ENCODE data around the gene GLYATL2. TPM values are rescaled to one million over a fixed set of nuclear protein-coding genes. Genes with fewer than 3 reads are reported as not detected.

GLYATL2 gene
- total and polyA plus RNA-seq, 10 of the 15 experiments (the other 5 are each of a cell fraction or from before 2014, with no cell fraction given), result 0.13 to 0.97 (median 0.49) TPM

DNA sequence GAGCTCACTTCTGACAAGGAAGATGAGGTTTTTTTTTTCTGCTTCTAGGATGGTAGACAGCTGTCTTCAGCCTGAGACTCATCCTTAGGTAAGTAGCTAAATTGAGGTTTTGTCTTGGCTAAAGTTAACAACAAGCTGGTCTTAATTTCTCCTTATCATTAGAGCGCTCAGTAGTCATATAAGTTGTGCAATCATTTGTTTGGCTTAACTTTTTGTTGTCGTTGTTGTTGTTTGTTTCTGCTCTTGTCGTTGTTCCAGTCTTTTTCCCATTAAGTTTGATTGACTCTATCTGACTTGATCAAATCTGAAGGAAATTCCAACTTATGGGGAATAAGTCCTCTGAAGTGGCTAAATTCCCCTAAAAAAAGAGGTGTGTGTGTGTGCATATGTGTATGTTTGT, 33.0 kb downstream of the GLYATL2 start:
- H3K4me1 ChIP-seq (ENCODE audit: control insufficient read depth, insufficient read depth, low read length), result no peaks in the 10 kb centered on the region
- no peak for DNase-seq (ENCODE audit: low read depth, low spot score)
- ChIA-PET POLR2A (no interaction called here), RAD21 (ENCODE audit: unreplicated experiment) (no interaction called here), CTCF (interaction anchor here (1.1 kb wide), 1 partner anchor 247 kb away, joined by 4 read pairs; no protein-coding TSS in a partner anchor), SMC1A (ENCODE audit: uncharacterized antibody, unreplicated experiment) (no interaction called here)
- no peak for FAIRE-seq
- in situ Hi-C loops (cut with MboI) (no loop called here), intact Hi-C loops (cut with micrococcal nuclease; ENCODE audit: unreplicated experiment) (no loop called here)
- no peak overlapping the region for H3K27ac ChIP-seq (ENCODE audit: control insufficient read depth, insufficient read depth)
- H3K27me3 ChIP-seq (replicated peaks in 1 of 2; ENCODE audit: control insufficient read depth in 2 of 2, insufficient read depth in 2 of 2, low read length in 1 of 2), result no peaks in the 10 kb centered on the region
- no peak overlapping the region for H2AFZ ChIP-seq (ENCODE audit: control insufficient read depth, low read depth, low read length)
- no peak overlapping the region for H3K4me3 ChIP-seq
- H3K79me2 ChIP-seq (ENCODE audit: control insufficient read depth, insufficient read depth, low read length), result no peaks in the 10 kb centered on the region
- BruUV-seq (replicated peaks), result no TSS peak
- H4K20me1 ChIP-seq (ENCODE audit: control insufficient read depth, insufficient read depth), result no peaks in the 10 kb centered on the region
- no peaks in the 10 kb centered on the region for H3K36me3 ChIP-seq (ENCODE audit: control insufficient read depth in 2 of 2, insufficient read depth in 2 of 2, low read length in 1 of 2)
- no peak overlapping the region for H3K9ac ChIP-seq (ENCODE audit: control insufficient read depth, insufficient read depth, low read length)
- no peak overlapping the region for H3K4me2 ChIP-seq (ENCODE audit: control insufficient read depth, insufficient read depth)
- H3K9me3 ChIP-seq (replicated peaks; ENCODE audit: control insufficient read depth, insufficient read depth, low read length), result no peaks in the 10 kb centered on the region
- no peak for ATAC-seq
- 45% methylated on average over 3 of the region's 3 CpGs for WGBS (ENCODE audit: insufficient coverage, insufficient replicate concordance, low lambda C conversion rate, missing lambda C conversion rate)
- no peak for TF ChIP-seq E2F8 (IDR thresholded peaks at IDR 0.05; ENCODE audit: low read depth, partially characterized antibody)
- TF ChIP-seq SRF (IDR thresholded peaks at IDR 0.05; ENCODE audit: low read depth in 2 of 2, low read length in 2 of 2), result no peak
- TF ChIP-seq GABPA (IDR thresholded peaks at IDR 0.05; ENCODE audit: low read depth), result no peak
- no peak for TF ChIP-seq MEF2B (IDR thresholded peaks at IDR 0.05; ENCODE audit: partially characterized antibody, poor library complexity, severe bottlenecking)
- TF ChIP-seq POU2F2 (IDR thresholded peaks at IDR 0.05; ENCODE audit: borderline replicate concordance, low read depth, low read length), result no peak
- no peak for TF ChIP-seq SMC3 (IDR thresholded peaks at IDR 0.05; ENCODE audit: borderline replicate concordance, low read length)
- TF ChIP-seq RAD51 (IDR thresholded peaks at IDR 0.05), result no peak
- TF ChIP-seq CTCF (IDR thresholded peaks at IDR 0.05 in 2 of 3, conservative IDR thresholded peaks at IDR 0.05 in 1 of 3; ENCODE audit: control insufficient read depth in 2 of 3, extremely low read depth in 1 of 3, insufficient read depth in 1 of 3, low read depth in 3 of 3, low read length in 3 of 3), result no peak
- TF ChIP-seq ETV6 (conservative IDR thresholded peaks at IDR 0.05 in 1 of 2, IDR thresholded peaks at IDR 0.05 in 1 of 2; ENCODE audit: borderline replicate concordance in 1 of 2, low read depth in 1 of 2), result no peak
- TF ChIP-seq IKZF2 (IDR thresholded peaks at IDR 0.05), result no peak
- no peak for TF ChIP-seq CEBPB (IDR thresholded peaks at IDR 0.05; ENCODE audit: borderline replicate concordance in 1 of 2, low read depth in 2 of 2, low read length in 2 of 2)
- TF ChIP-seq NFYA (IDR thresholded peaks at IDR 0.05; ENCODE audit: borderline replicate concordance, low read depth, low read length), result no peak
- no peak for TF ChIP-seq TCF7 (IDR thresholded peaks at IDR 0.05; ENCODE audit: borderline replicate concordance)
- TF ChIP-seq ZBTB11 (CRISPR knock-in tag; IDR thresholded peaks at IDR 0.05), result no peak
- no peak for TF ChIP-seq ZNF274 (IDR thresholded peaks at IDR 0.05; ENCODE audit: insufficient read depth, insufficient read length)

Measured in GM12878 (cell line).